SK-N-SH treated with all-trans-retinoic acid at 6 μM for 48 hours (cell line): Measurements from ENCODE around the gene LRRFIP2.
"Not testable (repeated sequence)": the region's sequence is repeated elsewhere in the genome, so short reads cannot be mapped to it uniquely, and the experiment has no call there.

Experiments
- ATAC-seq: fragments of 200-7000 bp; cut with Tn5 transposase; 3 replicates; pipeline ENCODE4 v1.9.1; 2020; ENCODE audit warnings: mild to moderate bottlenecking, moderate library complexity
- ARNTL ChIP-seq: fragments of 450-650 bp; formaldehyde crosslinking; IDR thresholded peaks from 2 replicates; pipeline ENCODE4 v1.5.0; 2020; ENCODE audit warnings: low read depth, mild to moderate bottlenecking, moderate library complexity, borderline replicate concordance
- BACH2 ChIP-seq: fragments of 250-450 bp; sonication (Bioruptor Pico); IDR thresholded peaks from 2 replicates; pipeline ENCODE4 v1.9.0; 2021; ENCODE audit warnings: mild to moderate bottlenecking, borderline replicate concordance
- CREB5 ChIP-seq: fragments of 250-450 bp; sonication (Bioruptor Pico); IDR thresholded peaks from 2 replicates; pipeline ENCODE4 v1.5.1; 2020; ENCODE audit warnings: low read depth, mild to moderate bottlenecking, moderate library complexity
- CSDC2 ChIP-seq: fragments of 250-450 bp; sonication (Bioruptor Pico); IDR thresholded peaks from 2 replicates; pipeline ENCODE4 v1.5.0; 2020; ENCODE audit warnings: mild to moderate bottlenecking, moderate library complexity
- CSRNP3 ChIP-seq: fragments of 250-450 bp; sonication (Bioruptor Pico); IDR thresholded peaks from 2 replicates; pipeline ENCODE4 v1.5.1; 2021; ENCODE audit warnings: mild to moderate bottlenecking, moderate library complexity
- ESRRG ChIP-seq: fragments of 250-450 bp; sonication (Bioruptor Pico); IDR thresholded peaks from 2 replicates; pipeline ENCODE4 v1.6.1; 2021; ENCODE audit warnings: mild to moderate bottlenecking
- GLIS3 ChIP-seq: fragments of 250-450 bp; sonication (Bioruptor Pico); IDR thresholded peaks from 2 replicates; pipeline ENCODE4 v1.5.0; 2020; ENCODE audit warnings: mild to moderate bottlenecking, moderate library complexity
- ISL1 ChIP-seq: fragments of 250-450 bp; sonication (Bioruptor Pico); IDR thresholded peaks from 2 replicates; pipeline ENCODE4 v2.1.2; 2022; ENCODE audit warnings: mild to moderate bottlenecking, moderate library complexity
- OSR1 ChIP-seq: fragments of 250-450 bp; sonication (Bioruptor Pico); IDR thresholded peaks from 2 replicates; pipeline ENCODE4 v1.8.0; 2022; ENCODE audit warnings: moderate library complexity, mild to moderate bottlenecking, inconsistent platforms
- PATZ1 ChIP-seq: fragments of 250-450 bp; sonication (Bioruptor Pico); IDR thresholded peaks from 2 replicates; pipeline ENCODE4 v1.8.0; 2020; ENCODE audit warnings: mild to moderate bottlenecking, moderate library complexity, borderline replicate concordance
- POU6F1 ChIP-seq: fragments of 250-450 bp; sonication (Bioruptor Pico); IDR thresholded peaks from 2 replicates; pipeline ENCODE4 v1.8.0; 2021; ENCODE audit warnings: low read depth, mild to moderate bottlenecking, moderate library complexity, borderline replicate concordance
- PPARA ChIP-seq: fragments of 250-450 bp; sonication (Bioruptor Pico); IDR thresholded peaks from 2 replicates; pipeline ENCODE4 v1.5.0; 2020; ENCODE audit warnings: mild to moderate bottlenecking, borderline replicate concordance
- RARB ChIP-seq: fragments of 250-450 bp; sonication (Bioruptor Pico); IDR thresholded peaks from 2 replicates; pipeline ENCODE4 v1.8.0; 2021; ENCODE audit warnings: mild to moderate bottlenecking, moderate library complexity
- SNAI2 ChIP-seq: fragments of 250-450 bp; sonication (Bioruptor Pico); IDR thresholded peaks from 2 replicates; pipeline ENCODE4 v1.5.0; 2020; ENCODE audit warnings: mild to moderate bottlenecking, moderate library complexity
- TCF4 ChIP-seq: fragments of 250-450 bp; sonication (Bioruptor Pico); IDR thresholded peaks from 2 replicates; pipeline ENCODE4 v1.8.0; 2021; ENCODE audit warnings: mild to moderate bottlenecking, moderate library complexity, borderline replicate concordance
- TOX ChIP-seq: fragments of 250-450 bp; sonication (Bioruptor Pico); IDR thresholded peaks from 2 replicates; pipeline ENCODE4 v1.8.0; 2021; ENCODE audit warnings: mild to moderate bottlenecking, moderate library complexity, borderline replicate concordance
- TSHZ2 ChIP-seq: fragments of 250-450 bp; sonication (Bioruptor Pico); IDR thresholded peaks from 2 replicates; pipeline ENCODE4 v1.5.0; 2020; ENCODE audit warnings: mild to moderate bottlenecking, moderate library complexity
- ZC3H10 ChIP-seq: fragments of 250-450 bp; sonication (Bioruptor Pico); IDR thresholded peaks from 2 replicates; pipeline ENCODE4 v1.5.1; 2021; ENCODE audit warnings: mild to moderate bottlenecking, moderate library complexity
- ZFP3 ChIP-seq: fragments of 250-450 bp; sonication (Bioruptor Pico); IDR thresholded peaks from 2 replicates; pipeline ENCODE4 v1.5.0; 2020; ENCODE audit warnings: mild to moderate bottlenecking, moderate library complexity
- ZNF565 ChIP-seq: fragments of 450-650 bp; formaldehyde crosslinking; conservative IDR thresholded peaks from 2 replicates; pipeline ENCODE4 v1.5.0; 2020; ENCODE audit warnings: low read depth, mild to moderate bottlenecking, moderate library complexity
- ZNF70 ChIP-seq: fragments of 450-650 bp; formaldehyde crosslinking; IDR thresholded peaks from 2 replicates; pipeline ENCODE4 v1.5.0; 2020; ENCODE audit warnings: mild to moderate bottlenecking, moderate library complexity
- ZNF8 ChIP-seq: fragments of 450-650 bp; formaldehyde crosslinking; IDR thresholded peaks from 2 replicates; pipeline ENCODE4 v1.5.0; 2020; ENCODE audit warnings: mild to moderate bottlenecking, moderate library complexity

Gene LRRFIP2

GRCh38 chr3:37210230-37210629 is 35.8 kb upstream of the LRRFIP2 start:
- peak; percentile 22; the same call in 2 of the 3 replicates for ATAC-seq
- no peak for TF ChIP-seq ESRRG
- no peak for TF ChIP-seq ZNF565 (CRISPR knock-in tag)
- no peak for TF ChIP-seq TOX (CRISPR knock-in tag)
- TF ChIP-seq CSDC2: no peak
- no peak for TF ChIP-seq ZFP3 (CRISPR knock-in tag)
- TF ChIP-seq POU6F1: no peak
- no peak for TF ChIP-seq RARB (CRISPR knock-in tag)
- TF ChIP-seq CREB5 (CRISPR knock-in tag): no peak
- TF ChIP-seq CSRNP3 (CRISPR knock-in tag): no peak
- TF ChIP-seq PPARA (CRISPR knock-in tag): no peak
- no peak for TF ChIP-seq SNAI2
- no peak for TF ChIP-seq PATZ1 (CRISPR knock-in tag)
- no peak for TF ChIP-seq BACH2 (CRISPR knock-in tag)
- TF ChIP-seq OSR1 (CRISPR knock-in tag): no peak
- no peak for TF ChIP-seq GLIS3 (CRISPR knock-in tag)
- TF ChIP-seq ZNF70 (CRISPR knock-in tag): no peak
- no peak for TF ChIP-seq ZC3H10 (CRISPR knock-in tag)
- TF ChIP-seq ISL1 (CRISPR knock-in tag): no peak
- TF ChIP-seq ARNTL: no peak
- TF ChIP-seq, all 23 proteins: peak for 0

- not testable (repeated sequence) for ATAC-seq
These were observed 34.2 kb upstream of the LRRFIP2 start for GRCh38 chr3:37208576-37208975.

GRCh38 chr3:37208008-37208407 is 33.6 kb upstream of the LRRFIP2 start:
- not testable (repeated sequence) for ATAC-seq

GRCh38 chr3:37206041-37206440 is 31.7 kb upstream of the LRRFIP2 start:
- not testable (repeated sequence) for ATAC-seq

GRCh38 chr3:37204314-37204713 is 29.9 kb upstream of the LRRFIP2 start:
- no peak for ATAC-seq
- no peak for TF ChIP-seq TCF4 (CRISPR knock-in tag)
- no peak for TF ChIP-seq ZNF70 (CRISPR knock-in tag)
- no peak for TF ChIP-seq ZNF8 (CRISPR knock-in tag)
- no peak for TF ChIP-seq ESRRG
- TF ChIP-seq OSR1 (CRISPR knock-in tag): no peak
- no peak for TF ChIP-seq PPARA (CRISPR knock-in tag)
- no peak for TF ChIP-seq RARB (CRISPR knock-in tag)
- TF ChIP-seq TSHZ2 (CRISPR knock-in tag): no peak
- TF ChIP-seq CSDC2: no peak
- no peak for TF ChIP-seq POU6F1
- no peak for TF ChIP-seq PATZ1 (CRISPR knock-in tag)
- TF ChIP-seq SNAI2: no peak
